ENCODE data around the gene SLC22A17. TPM values are rescaled to one million over a fixed set of nuclear protein-coding genes. Genes with fewer than 3 reads are reported as not detected.

SLC22A17 gene
- total and polyA plus RNA-seq, 9 of the 15 experiments (the other 6 are each of a cell fraction or from before 2014, with no cell fraction given), result 0.07 to 0.09 TPM; not detected in 7

GRCh38 chr14:23301288-23301968 lies 51.3 kb downstream of the SLC22A17 start (continued):
- TF ChIP-seq YY1 (IDR thresholded peaks at IDR 0.05; ENCODE audit: borderline replicate concordance in 1 of 3, control insufficient read depth in 1 of 3, extremely low read depth in 1 of 3, insufficient read depth in 3 of 3, insufficient read length in 1 of 3, insufficient replicate concordance in 2 of 3, low read depth in 1 of 3, low read length in 2 of 3) (peak in 1 of 3 experiments; percentile 78), PATZ1 (CRISPR knock-in tag; IDR thresholded peaks at IDR 0.05; ENCODE audit: borderline replicate concordance) (no peak), STAT5B (CRISPR knock-in tag; IDR thresholded peaks at IDR 0.05) (no peak), CTCF (IDR thresholded peaks at IDR 0.05 in 2 of 3, conservative IDR thresholded peaks at IDR 0.05 in 1 of 3; ENCODE audit: insufficient read depth in 2 of 3, low read depth in 1 of 3, low read length in 3 of 3) (peak; percentile 65 to 76 (median 66)), THAP12 (CRISPR knock-in tag; IDR thresholded peaks at IDR 0.05) (peak; percentile 38; the same call in 1 of the 2 replicates), JUN (IDR thresholded peaks at IDR 0.05; ENCODE audit: borderline replicate concordance, low read depth, low read length) (peak; percentile 67; the same call in 1 of the 2 replicates), JUN (CRISPR knock-in tag; IDR thresholded peaks at IDR 0.05; ENCODE audit: borderline replicate concordance) (peak; percentile 57; the same call in 1 of the 2 replicates), ATF3 (IDR thresholded peaks at IDR 0.05) (no peak), ATF3 (CRISPR knock-in tag; conservative IDR thresholded peaks at IDR 0.05) (no peak), RBFOX2 (IDR thresholded peaks at IDR 0.05; ENCODE audit: low read depth, low read length) (peak; percentile 82), NEUROD1 (IDR thresholded peaks at IDR 0.05; ENCODE audit: borderline replicate concordance, low read depth, low read length, partially characterized antibody) (peak; percentile 70), PREB (CRISPR knock-in tag; IDR thresholded peaks at IDR 0.05) (0 out of 2 replicates have a peak, but pooled peaks have one; percentile 62), RCOR1 (IDR thresholded peaks at IDR 0.05; ENCODE audit: borderline replicate concordance in 1 of 2, low read depth in 2 of 2, low read length in 2 of 2) (peak in 1 of 2 experiments; percentile 66; a peak in 2 of 4 replicates), TSC22D4 (tag; IDR thresholded peaks at IDR 0.05) (no peak)
